OCI-LY3 (cell line): Measurements from ENCODE around the gene HOXD1.

ENCODE experiments used
- CTCF ChIP-seq: fragments of 200-600, 300-600 bp; sonication (generic); IDR thresholded peaks from 2 replicates; pipeline ENCODE4 v1.5.1; 2014; ENCODE audit warnings: antibody characterized with exemption, low read length, low read depth
- EZH2phosphoT487 ChIP-seq: fragments of 200-600 bp; shearing (Covaris generic); IDR thresholded peaks from 2 replicates; pipeline ENCODE4 v1.6.1; 2018; ENCODE audit warnings: antibody characterized with exemption, mixed run types, low read depth

GRCh38 chr2:176169181-176169580 is 19.3 kb upstream of the HOXD1 start:
- no peak for TF ChIP-seq CTCF
- TF ChIP-seq EZH2phosphoT487 = no peak
